ENCODE measurements around the gene MAPRE3.

- TF ChIP-seq, protein P1, sequence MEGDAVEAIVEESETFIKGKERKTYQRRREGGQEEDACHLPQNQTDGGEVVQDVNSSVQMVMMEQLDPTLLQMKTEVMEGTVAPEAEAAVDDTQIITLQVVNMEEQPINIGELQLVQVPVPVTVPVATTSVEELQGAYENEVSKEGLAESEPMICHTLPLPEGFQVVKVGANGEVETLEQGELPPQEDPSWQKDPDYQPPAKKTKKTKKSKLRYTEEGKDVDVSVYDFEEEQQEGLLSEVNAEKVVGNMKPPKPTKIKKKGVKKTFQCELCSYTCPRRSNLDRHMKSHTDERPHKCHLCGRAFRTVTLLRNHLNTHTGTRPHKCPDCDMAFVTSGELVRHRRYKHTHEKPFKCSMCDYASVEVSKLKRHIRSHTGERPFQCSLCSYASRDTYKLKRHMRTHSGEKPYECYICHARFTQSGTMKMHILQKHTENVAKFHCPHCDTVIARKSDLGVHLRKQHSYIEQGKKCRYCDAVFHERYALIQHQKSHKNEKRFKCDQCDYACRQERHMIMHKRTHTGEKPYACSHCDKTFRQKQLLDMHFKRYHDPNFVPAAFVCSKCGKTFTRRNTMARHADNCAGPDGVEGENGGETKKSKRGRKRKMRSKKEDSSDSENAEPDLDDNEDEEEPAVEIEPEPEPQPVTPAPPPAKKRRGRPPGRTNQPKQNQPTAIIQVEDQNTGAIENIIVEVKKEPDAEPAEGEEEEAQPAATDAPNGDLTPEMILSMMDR (conservative IDR thresholded peaks at IDR 0.05): no peak
- no peak for TF ChIP-seq ZFX (IDR thresholded peaks at IDR 0.05)
Measured at GRCh38 chr2:27058210-27058609, 87.8 kb downstream of the MAPRE3 start.

All from C4-2B (cell line).